Measurements from ENCODE around the gene ADGRG3. TPM values are rescaled to one million over a fixed set of nuclear protein-coding genes. Genes with fewer than 3 reads are reported as not detected.

ADGRG3 gene
- total RNA-seq, 1 donor from 2014 or later: not detected

GRCh38 chr16:57667526-57668262 is 412 bp upstream of the ADGRG3 start:
- H3K27ac Mint-ChIP-seq (ENCODE audit: unreplicated experiment): no peak overlapping the region
- H3K9me3 ChIP-seq (ENCODE audit: insufficient read depth, low read depth, low read length): no peaks in the 10 kb centered on the region
- DNase-seq (ENCODE audit: low read depth): no peak
- H3K4me3 Mint-ChIP-seq (ENCODE audit: unreplicated experiment): no peak overlapping the region
- no peak overlapping the region for H3K4me2 ChIP-seq (ENCODE audit: low read length)
- no peaks in the 10 kb centered on the region for H3K4me1 Mint-ChIP-seq (ENCODE audit: low read depth, unreplicated experiment)
- TF ChIP-seq, protein P1, sequence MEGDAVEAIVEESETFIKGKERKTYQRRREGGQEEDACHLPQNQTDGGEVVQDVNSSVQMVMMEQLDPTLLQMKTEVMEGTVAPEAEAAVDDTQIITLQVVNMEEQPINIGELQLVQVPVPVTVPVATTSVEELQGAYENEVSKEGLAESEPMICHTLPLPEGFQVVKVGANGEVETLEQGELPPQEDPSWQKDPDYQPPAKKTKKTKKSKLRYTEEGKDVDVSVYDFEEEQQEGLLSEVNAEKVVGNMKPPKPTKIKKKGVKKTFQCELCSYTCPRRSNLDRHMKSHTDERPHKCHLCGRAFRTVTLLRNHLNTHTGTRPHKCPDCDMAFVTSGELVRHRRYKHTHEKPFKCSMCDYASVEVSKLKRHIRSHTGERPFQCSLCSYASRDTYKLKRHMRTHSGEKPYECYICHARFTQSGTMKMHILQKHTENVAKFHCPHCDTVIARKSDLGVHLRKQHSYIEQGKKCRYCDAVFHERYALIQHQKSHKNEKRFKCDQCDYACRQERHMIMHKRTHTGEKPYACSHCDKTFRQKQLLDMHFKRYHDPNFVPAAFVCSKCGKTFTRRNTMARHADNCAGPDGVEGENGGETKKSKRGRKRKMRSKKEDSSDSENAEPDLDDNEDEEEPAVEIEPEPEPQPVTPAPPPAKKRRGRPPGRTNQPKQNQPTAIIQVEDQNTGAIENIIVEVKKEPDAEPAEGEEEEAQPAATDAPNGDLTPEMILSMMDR (IDR thresholded peaks at IDR 0.05; ENCODE audit: insufficient read depth, low read depth, low read length): no peak
- no peak for TF ChIP-seq EZH2 (IDR thresholded peaks at IDR 0.05; ENCODE audit: insufficient read depth, low read length)
- peaks cover 7% of the 10 kb centered on the region for H3K27me3 Mint-ChIP-seq (ENCODE audit: low read depth, unreplicated experiment)
- no peaks in the 10 kb centered on the region for H3K4me1 ChIP-seq (ENCODE audit: insufficient read depth, low read length)
- H3K4me3 ChIP-seq (ENCODE audit: insufficient read depth, low read depth, low read length): no peak overlapping the region
- H3K9ac ChIP-seq (ENCODE audit: low read length): no peak overlapping the region
- no peaks in the 10 kb centered on the region for H3K36me3 ChIP-seq (ENCODE audit: insufficient read depth, low read length)
- no peaks in the 10 kb centered on the region for H3K36me3 Mint-ChIP-seq (ENCODE audit: low read depth, unreplicated experiment)
- FAIRE-seq: no peak
- H3K9me3 Mint-ChIP-seq (ENCODE audit: unreplicated experiment): no peaks in the 10 kb centered on the region
- peaks cover under 1% of the 10 kb centered on the region for H3K27me3 ChIP-seq (ENCODE audit: insufficient read depth, low read length)
- H4K20me1 ChIP-seq (ENCODE audit: insufficient read depth, low read length): no peaks in the 10 kb centered on the region
- H3K27ac ChIP-seq (ENCODE audit: low read depth, low read length): no peak overlapping the region
- H2AFZ ChIP-seq (ENCODE audit: low read depth, low read length): no peak overlapping the region
- H3K79me2 ChIP-seq (ENCODE audit: insufficient read depth, low read length): no peaks in the 10 kb centered on the region

DNA sequence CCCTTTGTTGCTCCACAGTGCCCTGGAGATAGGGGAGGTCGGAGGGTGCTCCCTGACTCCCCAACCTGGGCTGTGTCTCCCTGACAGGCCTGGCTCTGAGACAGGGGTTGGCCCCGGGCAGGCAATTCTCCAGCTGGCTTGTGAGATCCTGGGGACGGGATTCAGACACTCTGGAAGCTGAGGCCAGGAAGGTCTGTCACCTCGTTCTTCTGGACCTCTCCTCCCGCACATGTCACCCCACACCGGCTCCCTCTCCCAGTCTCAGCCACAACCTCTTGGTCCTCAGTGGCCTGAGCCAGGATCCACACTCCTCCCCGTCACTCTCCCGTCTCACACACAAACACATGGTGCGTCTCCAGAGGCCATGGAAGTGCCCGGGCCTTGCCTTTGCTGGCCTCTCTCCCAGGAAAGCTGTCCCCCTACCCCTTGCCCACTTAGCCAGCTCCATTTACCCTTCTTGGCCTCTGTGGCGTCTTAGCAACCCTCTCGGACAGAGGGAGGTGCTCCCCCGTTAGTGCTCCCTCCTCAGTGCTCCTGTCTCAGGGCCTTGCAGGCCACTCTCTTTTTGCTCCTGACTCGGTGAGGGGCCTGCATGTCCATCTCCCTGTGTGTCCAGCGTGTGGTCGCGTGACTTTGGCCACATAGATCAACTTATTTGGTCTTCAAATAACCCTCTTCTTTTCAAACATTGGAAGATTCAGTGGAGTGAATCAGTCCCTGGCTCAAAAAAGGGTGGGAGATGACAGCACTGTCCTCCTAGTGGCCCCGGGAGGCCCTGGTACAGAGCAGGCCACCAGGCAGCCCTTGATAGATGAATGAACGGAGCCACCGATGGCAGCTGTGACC is 747 bp downstream of the ADGRG3 start:
- no peaks in the 10 kb centered on the region for H3K36me3 Mint-ChIP-seq (ENCODE audit: low read depth, unreplicated experiment)
- Histone ChIP-seq H3K4me3 (ENCODE audit: insufficient read depth, low read depth, low read length) (no peak overlapping the region), H3K27me3 (ENCODE audit: insufficient read depth, low read length) (peaks cover 11% of the 10 kb centered on the region), H3K36me3 (ENCODE audit: insufficient read depth, low read length) (no peaks in the 10 kb centered on the region), H3K27ac (ENCODE audit: low read depth, low read length) (no peak overlapping the region), H3K4me1 (ENCODE audit: insufficient read depth, low read length) (no peaks in the 10 kb centered on the region), H4K20me1 (ENCODE audit: insufficient read depth, low read length) (no peaks in the 10 kb centered on the region), H3K4me2 (ENCODE audit: low read length) (no peak overlapping the region), H3K9ac (ENCODE audit: low read length) (no peak overlapping the region), H3K9me3 (ENCODE audit: insufficient read depth, low read depth, low read length) (no peaks in the 10 kb centered on the region), H2AFZ (ENCODE audit: low read depth, low read length) (no peak overlapping the region), H3K79me2 (ENCODE audit: insufficient read depth, low read length) (no peaks in the 10 kb centered on the region)
- H3K4me3 Mint-ChIP-seq (ENCODE audit: unreplicated experiment): no peak overlapping the region
- no peaks in the 10 kb centered on the region for H3K4me1 Mint-ChIP-seq (ENCODE audit: low read depth, unreplicated experiment)
- FAIRE-seq (no peak), DNase-seq (ENCODE audit: low read depth) (no peak)
- H3K27ac Mint-ChIP-seq (ENCODE audit: unreplicated experiment): no peak overlapping the region
- TF ChIP-seq EZH2 (IDR thresholded peaks at IDR 0.05; ENCODE audit: insufficient read depth, low read length): no peak
- TF ChIP-seq, protein P1 (IDR thresholded peaks at IDR 0.05; ENCODE audit: insufficient read depth, low read depth, low read length): no peak
- H3K9me3 Mint-ChIP-seq (ENCODE audit: unreplicated experiment): no peaks in the 10 kb centered on the region
- H3K27me3 Mint-ChIP-seq (ENCODE audit: low read depth, unreplicated experiment): peaks cover 17% of the 10 kb centered on the region
